OCI-LY1 (cell line): ENCODE measurements around the gene NEURL1B.

Experiments
- H2AFZ ChIP-seq: fragments of 200-600 bp; sonication (generic), shearing (Covaris generic); 2 replicates; pipeline ENCODE4 v1.6.0; 2014; ENCODE audit warnings: antibody characterized with exemption, mild to moderate bottlenecking, low read length
- H3F3A ChIP-seq: fragments of 200-600 bp; sonication (generic), shearing (Covaris generic); 2 replicates; pipeline ENCODE4 v1.6.0; 2014; ENCODE audit warnings: mild to moderate bottlenecking, antibody characterized with exemption, low read length, moderate library complexity; ENCODE audit not compliant: insufficient read depth
- H3K27ac ChIP-seq: fragments of 200-600 bp; sonication (generic); 2 replicates; pipeline ENCODE4 v1.5.1; 2014; ENCODE audit warnings: low read length, mixed run types, mild to moderate bottlenecking, low read depth; ENCODE audit not compliant: poor library complexity, severe bottlenecking
- H3K27me3 ChIP-seq: fragments of 200-600 bp; sonication (generic); 2 replicates; pipeline ENCODE4 v1.6.0; 2014; ENCODE audit warnings: antibody characterized with exemption, mild to moderate bottlenecking, low read length, moderate library complexity; ENCODE audit not compliant: insufficient read depth
- H3K36me3 ChIP-seq: fragments of 200-600 bp; sonication (generic); 2 replicates; pipeline ENCODE4 v1.6.1; 2014; ENCODE audit warnings: mild to moderate bottlenecking, antibody characterized with exemption, low read length, moderate library complexity, mixed read lengths; ENCODE audit not compliant: insufficient read depth
- H3K4me1 ChIP-seq: fragments of 200-600 bp; sonication (generic); 2 replicates; pipeline ENCODE4 v1.5.1; 2014; ENCODE audit warnings: mild to moderate bottlenecking, low read length, moderate library complexity; ENCODE audit not compliant: insufficient read depth, severe bottlenecking
- H3K4me2 ChIP-seq: fragments of 200-600 bp; sonication (generic), shearing (Covaris generic); 2 replicates; pipeline ENCODE4 v1.6.1; 2014; ENCODE audit warnings: low read length
- H3K4me3 ChIP-seq: fragments of 200-600 bp; sonication (generic); 2 replicates; pipeline ENCODE4 v1.5.1; 2014; ENCODE audit warnings: low read length, low read depth, mild to moderate bottlenecking, mixed read lengths; ENCODE audit not compliant: poor library complexity, severe bottlenecking
- H3K79me2 ChIP-seq: fragments of 200-600 bp; shearing (Covaris generic); 2 replicates; pipeline ENCODE4 v1.6.1; 2016; ENCODE audit warnings: mixed run types, low read length, mixed read lengths; ENCODE audit not compliant: insufficient read depth
- H3K9ac ChIP-seq: fragments of 200-600 bp; sonication (generic), shearing (Covaris generic); 2 replicates; pipeline ENCODE4 v1.6.1; 2014; ENCODE audit warnings: mild to moderate bottlenecking, low read length, mixed read lengths
- H3K9me2 ChIP-seq: fragments of 200-600 bp; sonication (generic), shearing (Covaris generic); 2 replicates; pipeline ENCODE4 v1.6.1; 2014; ENCODE audit warnings: low read depth, mild to moderate bottlenecking, low read length, mixed read lengths
- H3K9me3 ChIP-seq: fragments of 200-600 bp; shearing (Covaris generic); 2 replicates; pipeline ENCODE4 v1.6.1; 2014; ENCODE audit warnings: low read length, mixed read lengths
- H4K20me1 ChIP-seq: fragments of 200-600 bp; sonication (generic), shearing (Covaris generic); 2 replicates; pipeline ENCODE4 v1.6.0; 2016; ENCODE audit warnings: mild to moderate bottlenecking, low read length; ENCODE audit not compliant: insufficient read depth
- CTCF ChIP-seq: fragments of 200-600 bp; sonication (generic), shearing (Covaris generic); IDR thresholded peaks from 2 replicates; pipeline ENCODE4 v1.5.1; 2017; ENCODE audit warnings: mild to moderate bottlenecking, antibody characterized with exemption, low read length, moderate library complexity, mixed read lengths
- EZH2 ChIP-seq: fragments of 200-600 bp; sonication (generic), shearing (Covaris generic); IDR thresholded peaks from 2 replicates; pipeline ENCODE4 v1.8.0; 2017; ENCODE audit warnings: borderline replicate concordance, mixed run types, mild to moderate bottlenecking, antibody characterized with exemption, low read length, moderate library complexity, mixed read lengths

NEURL1B gene

GRCh38 chr5:172593306-172593705 lies 47.8 kb upstream of the NEURL1B start:
- no peaks in the 10 kb centered on the region for H3K9me3 ChIP-seq
- H3K9ac ChIP-seq = no peak overlapping the region
- no peak overlapping the region for H3K27ac ChIP-seq
- H3K4me1 ChIP-seq = no peaks in the 10 kb centered on the region
- H3F3A ChIP-seq = no peaks in the 10 kb centered on the region
- no peak overlapping the region for H2AFZ ChIP-seq
- H3K9me2 ChIP-seq = no peaks in the 10 kb centered on the region
- no peak for TF ChIP-seq CTCF
- TF ChIP-seq EZH2 = no peak
- H3K27me3 ChIP-seq = no peaks in the 10 kb centered on the region
- H3K4me2 ChIP-seq = no peak overlapping the region
- no peaks in the 10 kb centered on the region for H3K79me2 ChIP-seq
- H3K4me3 ChIP-seq = no peak overlapping the region
- no peaks in the 10 kb centered on the region for H4K20me1 ChIP-seq
- H3K36me3 ChIP-seq = no peaks in the 10 kb centered on the region

- Histone ChIP-seq H3K36me3 (no peaks in the 10 kb centered on the region), H3K79me2 (no peaks in the 10 kb centered on the region), H3F3A (no peaks in the 10 kb centered on the region), H3K4me2 (no peak overlapping the region), H3K4me1 (no peaks in the 10 kb centered on the region), H2AFZ (no peak overlapping the region), H3K9me3 (no peaks in the 10 kb centered on the region), H3K4me3 (no peak overlapping the region), H3K27me3 (no peaks in the 10 kb centered on the region), H3K9ac (no peak overlapping the region), H3K9me2 (no peaks in the 10 kb centered on the region), H4K20me1 (no peaks in the 10 kb centered on the region), H3K27ac (no peak overlapping the region)
- no peak for TF ChIP-seq CTCF
- no peak for TF ChIP-seq EZH2
Measured at GRCh38 chr5:172593721-172594235, 47.3 kb upstream of the NEURL1B start.

- Histone ChIP-seq H3K79me2 (no peaks in the 10 kb centered on the region), H3K9ac (no peak overlapping the region), H3K27me3 (no peaks in the 10 kb centered on the region), H3K4me3 (no peak overlapping the region), H3K4me1 (no peaks in the 10 kb centered on the region), H3K4me2 (no peak overlapping the region), H3K9me3 (no peaks in the 10 kb centered on the region), H3K9me2 (no peaks in the 10 kb centered on the region), H3K27ac (no peak overlapping the region), H3K36me3 (no peaks in the 10 kb centered on the region), H4K20me1 (no peaks in the 10 kb centered on the region), H3F3A (no peaks in the 10 kb centered on the region), H2AFZ (no peak overlapping the region)
- TF ChIP-seq CTCF (no peak), EZH2 (no peak)
Measured at GRCh38 chr5:172594431-172594830, 46.6 kb upstream of the NEURL1B start.
